WI38 (cell line): ENCODE results near the gene TMEM132C.

Experiments
- H3K4me3 ChIP-seq: 2 replicates; pipeline ENCODE4 v1.5.1; 2011; ENCODE audit warnings: low read depth, mild to moderate bottlenecking, control low read depth, low read length
- CTCF ChIP-seq: IDR thresholded peaks from 2 replicates; pipeline ENCODE4 v1.5.1; 2012; ENCODE audit warnings: low read depth, mild to moderate bottlenecking, control low read depth, low read length

Gene TMEM132C

GRCh38 chr12:128571906-128572810 lies 305.2 kb downstream of the TMEM132C start:
- TF ChIP-seq CTCF, result no peak
- H3K4me3 ChIP-seq, result no peak overlapping the region

- H3K4me3 ChIP-seq, result no peak overlapping the region
- TF ChIP-seq CTCF, result no peak
Observed at GRCh38 chr12:128573907-128574306, 306.9 kb downstream of the TMEM132C start.

- H3K4me3 ChIP-seq, result no peak overlapping the region
- TF ChIP-seq CTCF, result no peak
Observed at GRCh38 chr12:128578045-128578444, 311.1 kb downstream of the TMEM132C start.

GRCh38 chr12:128581321-128581761 lies 314.4 kb downstream of the TMEM132C start:
- no peak for TF ChIP-seq CTCF

GRCh38 chr12:128583453-128583852 lies 316.5 kb downstream of the TMEM132C start:
- no peak for TF ChIP-seq CTCF
- no peak overlapping the region for H3K4me3 ChIP-seq

More at GRCh38 chr12:128581321-128581761, 314.4 kb downstream of the TMEM132C start:
- no peak overlapping the region for H3K4me3 ChIP-seq

GRCh38 chr12:128586451-128587029 lies 319.6 kb downstream of the TMEM132C start:
- TF ChIP-seq CTCF, result no peak
- H3K4me3 ChIP-seq, result no peak overlapping the region

GRCh38 chr12:128587918-128588317 lies 320.9 kb downstream of the TMEM132C start:
- H3K4me3 ChIP-seq, result no peak overlapping the region
- no peak for TF ChIP-seq CTCF
